ENCODE measurements around the gene HOXB3.

Gene HOXB3

DNA sequence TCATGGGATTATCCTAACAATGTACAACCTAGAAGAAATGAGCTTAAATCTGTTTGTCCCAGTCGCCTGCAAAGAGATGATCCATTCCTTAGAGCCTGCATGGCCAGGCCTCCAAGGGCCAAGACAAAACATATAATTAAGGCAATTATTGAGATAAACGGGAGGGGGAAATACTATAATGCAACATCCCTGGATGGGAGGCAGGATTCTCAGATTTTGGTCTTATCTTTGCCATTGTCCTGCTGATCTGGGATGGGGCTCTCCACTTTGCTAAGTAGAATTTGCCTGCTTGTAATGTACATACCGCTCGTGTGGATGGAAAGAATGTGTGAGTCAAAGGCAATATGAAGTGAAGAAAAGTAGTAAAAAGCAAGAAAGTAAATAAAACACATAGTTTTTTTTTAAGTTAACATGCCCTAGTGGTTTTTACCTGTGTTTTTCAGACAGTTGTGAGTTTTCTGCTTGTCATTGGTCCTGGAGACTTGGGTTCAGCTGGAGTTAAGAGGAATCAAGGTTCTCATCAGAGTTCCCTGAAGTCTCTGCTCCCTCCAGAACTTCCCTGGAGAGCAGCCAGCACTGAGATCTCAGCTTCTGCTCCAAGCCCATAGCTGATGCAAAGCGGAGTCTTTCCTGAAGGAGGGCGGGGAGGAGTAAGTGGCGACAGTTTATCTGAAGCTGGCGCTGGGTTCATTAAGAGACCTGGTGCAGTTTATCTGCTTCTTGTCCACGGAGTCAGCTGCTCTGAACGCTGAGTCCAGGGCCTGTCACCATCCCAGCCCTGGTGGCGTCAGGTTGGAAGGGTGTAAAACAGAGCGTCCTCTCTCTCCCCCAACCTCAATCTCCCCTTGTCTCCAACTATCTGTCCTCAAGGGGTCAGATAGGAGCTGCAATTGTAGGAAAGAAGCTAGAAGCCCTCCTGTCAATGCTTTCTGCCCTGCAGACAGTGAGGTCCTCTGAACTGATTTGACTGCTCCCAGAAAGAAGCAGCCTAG lies 89.3 kb downstream of the HOXB3 start:
- no peak for DNase-seq (ENCODE audit: low read depth)

DNA sequence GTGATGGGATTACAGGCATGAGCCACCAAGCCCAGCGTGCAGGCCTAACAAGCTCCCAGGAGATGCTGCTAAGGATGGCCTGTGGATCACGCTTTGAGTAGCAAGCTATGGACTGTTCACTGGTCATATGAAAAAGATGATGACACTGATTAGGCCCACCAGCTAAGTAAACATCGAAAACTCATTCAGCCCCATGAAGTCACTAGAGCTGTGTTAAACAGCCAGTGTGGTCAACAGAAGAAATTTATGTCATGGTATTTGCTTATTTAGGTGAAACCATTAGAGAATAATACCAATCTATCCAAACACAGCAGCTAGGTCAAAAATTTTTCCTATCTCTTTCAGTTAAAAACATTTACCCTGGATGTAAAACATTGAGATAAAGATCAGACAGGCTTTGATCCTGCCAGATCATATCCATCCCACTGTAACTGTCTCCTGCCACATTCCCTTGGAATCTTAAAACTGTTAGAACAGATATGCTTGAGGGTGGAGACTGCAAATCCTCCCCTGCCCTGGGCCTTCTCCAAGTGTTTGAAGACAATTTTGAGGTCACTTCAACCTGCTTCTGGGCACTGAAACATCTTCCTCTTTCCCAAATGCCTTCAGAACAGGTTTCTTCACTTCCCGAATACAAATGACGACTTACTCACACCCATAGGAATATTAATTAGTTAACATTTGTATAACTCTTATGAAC lies 90.2 kb downstream of the HOXB3 start:
- DNase-seq (ENCODE audit: low read depth), result no peak

DNA sequence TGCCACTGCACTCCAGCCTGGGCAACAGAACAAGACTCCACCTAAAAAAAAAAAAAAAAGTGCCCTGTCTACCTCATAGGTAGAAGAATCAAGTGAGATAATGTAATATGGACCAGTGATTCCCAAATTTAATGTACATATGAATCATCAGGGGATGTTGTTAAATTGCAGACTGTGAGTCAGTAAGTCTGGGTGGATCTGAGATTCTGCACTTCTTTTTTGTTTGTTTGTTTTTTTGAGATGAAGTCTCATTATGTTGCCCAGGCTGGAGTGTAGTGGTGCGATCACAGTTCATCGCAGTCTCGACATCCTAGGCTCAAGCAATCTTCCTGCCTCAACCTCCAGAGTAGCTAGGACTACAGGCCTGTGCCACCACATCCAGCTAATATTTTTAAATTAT lies 90.8 kb downstream of the HOXB3 start:
- no peak for DNase-seq (ENCODE audit: low read depth)
